NCI-H345 (cell line): ENCODE data around the gene UGT2A1.

ENCODE experiments used
- DNase-seq: peaks from one replicate; lab custom pipeline; 2025; lab: John Stamatoyannopoulos, UW

Gene UGT2A1

DNA sequence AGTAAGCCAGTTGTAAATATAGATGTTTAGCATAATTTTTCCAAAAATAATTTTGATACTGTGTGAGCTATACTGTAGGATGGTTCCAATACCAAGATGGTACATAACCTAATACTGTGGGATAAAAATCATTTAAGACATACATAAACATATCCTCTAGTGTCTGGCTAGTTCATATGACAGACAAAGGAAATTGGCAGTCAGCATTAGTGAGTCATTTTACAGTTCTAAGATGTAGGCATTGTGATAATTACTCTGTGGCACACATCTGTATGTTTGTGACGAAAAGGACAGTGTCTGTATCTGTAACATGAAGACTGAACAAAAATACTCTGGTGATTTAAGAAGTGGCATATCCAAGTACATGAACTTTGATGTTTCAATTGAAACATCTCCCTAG lies 63.2 kb downstream of the UGT2A1 start:
- DNase-seq, result no peak

DNA sequence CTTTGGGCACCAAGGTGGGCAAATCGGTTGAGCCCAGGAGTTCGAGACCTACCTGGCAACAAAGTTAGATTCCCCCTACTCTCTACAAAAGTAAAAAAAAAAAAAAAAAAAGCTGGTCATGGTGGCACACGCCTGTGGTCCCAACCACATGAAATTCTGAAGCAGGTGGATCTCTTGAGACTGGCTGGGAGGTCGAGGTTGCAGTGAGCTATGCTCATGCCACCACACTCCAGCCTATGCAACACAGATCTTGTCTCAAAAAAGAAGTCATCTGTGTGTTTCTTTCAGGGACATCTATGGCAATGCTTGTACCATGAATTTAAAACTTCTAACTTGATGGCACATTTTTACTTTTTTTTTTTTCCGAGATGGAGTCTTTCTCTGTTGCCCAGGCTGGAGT lies 68.9 kb downstream of the UGT2A1 start:
- DNase-seq, result no peak

- no peak for DNase-seq
Measured at GRCh38 chr4:69583543-69583942, 69.5 kb downstream of the UGT2A1 start.

GRCh38 chr4:69577245-69577644 lies 75.8 kb downstream of the UGT2A1 start:
- no peak for DNase-seq

DNA sequence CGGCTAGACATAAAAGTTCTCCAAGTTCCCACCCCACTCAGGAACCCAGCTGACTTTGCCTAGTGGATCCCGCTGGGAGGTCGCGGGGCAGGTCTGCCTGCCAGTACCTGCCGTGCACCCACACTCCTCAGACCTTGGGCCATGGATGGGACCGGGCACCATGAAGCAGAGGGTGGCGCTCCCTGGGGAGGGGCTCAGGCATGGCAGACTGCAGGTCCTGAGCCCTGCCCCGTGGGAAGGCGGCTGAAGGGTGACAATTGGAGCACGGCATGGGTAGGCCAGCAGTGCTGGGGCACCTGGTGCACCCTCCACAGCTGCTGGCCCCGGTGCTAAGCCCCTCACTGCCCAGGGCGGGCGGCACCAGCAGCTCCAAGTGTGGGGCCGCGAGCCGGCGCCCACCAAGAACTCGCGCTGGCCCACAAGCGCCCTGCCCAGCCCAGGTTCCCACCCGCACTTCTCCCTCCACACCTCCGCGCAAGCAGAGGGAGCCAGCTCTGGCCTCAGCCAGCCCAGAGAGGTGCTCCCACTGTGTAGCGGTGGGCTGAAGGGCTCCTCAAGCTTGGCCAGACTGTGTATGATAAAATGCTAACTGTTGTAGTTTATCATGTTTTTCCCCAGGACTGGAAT lies 76.7 kb downstream of the UGT2A1 start:
- DNase-seq, result no peak

- DNase-seq, result no peak
Measured at GRCh38 chr4:69568787-69569186, 84.3 kb downstream of the UGT2A1 start.

DNA sequence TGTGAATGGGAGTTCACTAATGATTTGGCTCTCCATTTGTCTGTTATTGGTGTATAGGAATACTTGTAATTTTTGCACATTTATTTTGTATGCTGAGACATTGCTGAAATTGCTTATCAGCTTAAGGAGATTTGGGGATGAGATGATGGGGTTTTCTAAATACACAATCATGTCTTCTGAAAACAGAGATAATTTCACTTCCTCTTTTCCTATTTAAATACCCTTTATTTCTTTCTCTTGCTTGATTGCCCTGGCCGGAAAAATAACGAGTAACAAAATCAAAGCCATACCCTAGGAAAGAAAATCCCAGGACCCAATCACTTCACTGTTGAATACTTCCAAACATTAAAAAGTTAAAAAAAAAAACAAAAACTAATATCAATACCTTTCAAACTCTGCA lies 89.6 kb downstream of the UGT2A1 start:
- no peak for DNase-seq

GRCh38 chr4:69549651-69550050 lies 103.4 kb downstream of the UGT2A1 start:
- no peak for DNase-seq

- no peak for DNase-seq
Measured at GRCh38 chr4:69546134-69546765, 106.8 kb downstream of the UGT2A1 start.
